ENCODE data around the gene CD70.
A peak's percentile ranks its signal among the peaks of the same experiment; 100 is the strongest.
"Not testable (repeated sequence)": the region's sequence is repeated elsewhere in the genome, so short reads cannot be mapped to it uniquely, and the experiment has no call there.

CD70 gene

DNA sequence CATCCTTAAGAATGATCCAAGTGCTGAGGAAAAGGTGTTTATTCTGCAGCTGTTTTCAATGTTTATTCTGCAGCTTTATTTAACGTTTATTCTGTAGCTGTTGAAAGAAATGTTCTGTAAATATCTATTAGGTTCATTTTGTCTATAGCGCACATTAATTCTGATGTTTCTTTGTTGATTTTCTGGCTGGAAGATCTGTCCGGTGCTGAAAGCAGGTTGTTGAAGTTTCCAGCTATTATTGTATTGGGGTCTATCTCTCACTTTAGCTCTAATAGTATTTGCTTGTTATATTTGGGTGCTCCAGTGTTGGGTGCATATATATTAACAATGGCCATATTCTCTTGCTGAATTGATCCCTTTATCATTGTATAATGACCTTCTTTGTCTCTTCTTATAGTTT is 20.2 kb downstream of the CD70 start:
- DNase-seq (ENCODE audit: low spot score): no peak

DNA sequence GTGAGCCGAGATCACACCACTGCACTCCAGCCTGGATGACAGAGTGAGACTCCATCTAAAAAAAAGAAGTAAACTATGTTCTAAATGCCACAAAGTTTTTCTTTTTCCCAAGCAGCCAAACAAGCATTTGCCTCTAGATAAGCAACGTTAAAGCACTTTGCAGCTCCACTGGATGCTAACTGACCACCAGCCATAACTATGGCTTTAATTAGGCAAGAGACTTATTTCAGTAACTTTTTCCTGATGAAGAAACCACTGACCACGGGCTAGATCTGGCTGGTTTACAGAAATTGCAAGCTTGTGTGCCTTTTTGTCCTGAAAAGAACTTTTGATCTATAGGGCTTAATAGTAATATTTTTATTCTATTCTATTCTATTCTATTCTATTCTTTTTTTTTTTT is 22.1 kb downstream of the CD70 start:
- DNase-seq (ENCODE audit: low spot score): no peak

DNA sequence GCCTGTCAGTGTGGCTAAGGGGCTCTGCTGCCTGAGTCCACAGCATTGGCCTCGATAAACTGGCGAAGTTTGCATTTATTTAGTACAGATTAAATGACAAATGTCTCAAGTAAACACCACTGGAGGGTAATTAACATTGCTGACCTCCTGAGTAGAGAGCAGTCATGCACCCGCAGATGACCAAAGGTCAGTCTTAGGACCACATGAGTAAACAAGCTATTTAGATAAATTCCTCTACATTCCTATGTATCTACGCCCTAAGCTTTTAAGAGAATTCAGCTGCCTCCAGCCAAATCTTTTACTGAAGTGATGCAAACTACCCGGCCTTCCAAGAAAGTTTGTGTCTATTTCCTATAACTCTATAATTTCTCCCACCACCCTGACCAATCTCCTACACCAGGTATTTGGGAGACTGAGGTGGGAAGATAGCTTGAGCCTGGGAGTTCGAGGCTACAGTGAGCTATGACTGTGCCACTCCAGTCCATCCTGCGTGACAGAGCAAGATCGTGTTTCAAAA is 22.9 kb downstream of the CD70 start:
- DNase-seq (ENCODE audit: low spot score): no peak

DNA sequence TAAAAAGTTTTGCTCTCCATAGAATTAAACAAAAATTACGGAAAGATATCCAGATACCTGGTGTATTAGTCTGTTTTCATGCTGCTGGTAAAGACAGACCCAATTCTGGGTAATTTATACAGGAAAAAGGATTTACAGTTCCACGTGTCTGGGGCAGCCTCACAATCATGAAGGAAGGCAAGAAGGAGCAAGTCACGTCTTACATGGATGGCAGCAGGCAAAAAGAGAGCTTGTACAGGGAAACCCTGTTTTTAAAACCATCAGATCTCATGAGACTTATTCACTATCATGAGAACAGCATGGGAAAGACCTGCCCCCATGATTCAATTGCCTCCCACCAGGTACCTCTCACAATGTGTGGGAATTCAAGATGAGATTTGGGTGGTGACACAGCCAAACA is 24.2 kb downstream of the CD70 start:
- not testable (repeated sequence) for DNase-seq (ENCODE audit: low spot score)

DNA sequence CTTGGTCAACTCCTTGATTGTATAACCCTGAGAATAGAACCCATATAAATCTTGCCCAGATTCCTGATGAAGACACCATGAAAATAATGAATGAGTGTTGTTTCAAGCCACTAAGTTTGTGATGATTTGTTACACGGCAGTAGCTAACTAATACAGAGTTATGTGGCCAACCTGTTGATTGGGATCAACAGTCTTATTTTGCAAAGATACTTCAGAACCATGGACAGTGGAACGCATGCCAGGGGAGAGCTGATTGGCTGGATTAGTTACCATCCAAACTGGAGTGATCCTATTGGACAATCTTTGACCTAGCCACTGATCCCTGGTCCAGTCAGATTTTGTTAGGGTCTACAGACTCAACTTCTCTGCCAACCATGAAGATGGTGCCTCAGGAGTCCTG is 26.6 kb downstream of the CD70 start:
- DNase-seq (ENCODE audit: low spot score): no peak

DNA sequence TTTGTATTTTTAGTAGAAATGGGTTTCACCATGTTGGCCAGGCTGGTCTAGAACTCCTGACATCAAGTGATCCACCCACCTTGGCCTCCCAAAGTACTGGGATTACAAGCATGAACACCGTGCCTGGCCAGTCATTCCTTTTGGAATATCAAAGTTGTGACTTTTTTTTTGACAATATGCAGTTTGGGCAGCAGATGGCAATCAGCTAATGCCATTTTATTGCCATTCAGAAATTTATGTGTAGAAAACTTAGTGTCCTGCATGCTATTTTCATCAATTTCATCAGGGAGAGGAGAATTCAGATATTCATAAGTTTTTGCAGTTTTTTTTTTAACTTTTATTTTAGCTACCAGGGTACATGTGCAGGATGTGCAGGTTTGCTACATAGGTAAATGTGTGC is 28.5 kb downstream of the CD70 start:
- DNase-seq (ENCODE audit: low spot score): not testable (repeated sequence)

DNA sequence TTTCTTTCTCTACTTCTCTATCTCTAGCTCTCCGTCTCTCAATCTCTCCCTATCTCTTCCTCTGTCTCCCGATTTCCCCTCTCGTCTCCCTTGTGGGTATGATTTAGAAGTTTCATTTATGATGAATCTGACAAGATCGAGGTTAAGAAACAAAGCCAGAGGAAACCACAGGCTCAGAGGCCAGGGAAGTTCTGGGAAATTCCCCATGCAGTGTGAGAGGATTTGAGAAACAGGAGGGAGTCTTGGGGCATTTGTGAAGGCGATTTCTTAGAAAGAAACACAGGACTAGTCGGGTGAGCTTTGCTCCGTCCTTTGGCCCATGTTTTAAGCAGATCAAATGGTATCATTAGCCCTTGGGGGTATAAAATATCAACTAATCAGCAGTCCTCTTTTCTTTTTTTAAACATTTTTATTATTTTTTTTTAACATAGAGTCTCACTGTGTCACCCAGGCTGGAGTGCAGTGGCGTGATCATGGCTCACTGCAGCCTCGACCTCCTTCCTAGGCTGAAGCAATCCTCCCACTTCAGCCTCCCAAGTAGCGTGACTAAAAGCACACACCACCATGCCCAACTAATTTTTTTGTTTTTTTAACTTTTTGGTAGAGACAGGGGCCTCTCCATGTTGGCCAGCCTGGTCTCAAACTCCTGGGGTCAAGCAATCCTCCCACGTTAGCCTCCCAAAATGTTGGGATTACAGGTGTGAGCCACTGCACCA is 34.3 kb downstream of the CD70 start:
- no peak for DNase-seq (ENCODE audit: low spot score)

DNA sequence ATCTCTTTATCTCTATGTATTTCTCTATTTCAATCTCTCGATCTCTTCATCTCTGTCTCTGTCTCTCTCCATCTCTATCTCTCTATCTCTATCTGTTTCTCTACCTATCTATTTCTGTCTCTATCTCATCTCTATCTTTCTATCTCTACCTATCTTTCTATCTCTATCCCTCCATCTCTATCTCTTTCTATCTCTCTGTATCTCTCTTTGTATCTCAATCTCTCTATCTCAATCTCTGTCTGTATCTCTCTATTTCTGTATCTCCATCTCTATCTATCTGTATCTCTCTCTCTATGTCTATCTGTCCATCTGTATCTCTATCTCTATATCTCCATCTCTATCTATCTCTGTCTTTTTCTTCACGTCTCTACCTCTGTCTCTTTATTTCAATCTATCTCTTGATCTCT is 34.9 kb downstream of the CD70 start:
- no peak for DNase-seq (ENCODE audit: low spot score)

DNA sequence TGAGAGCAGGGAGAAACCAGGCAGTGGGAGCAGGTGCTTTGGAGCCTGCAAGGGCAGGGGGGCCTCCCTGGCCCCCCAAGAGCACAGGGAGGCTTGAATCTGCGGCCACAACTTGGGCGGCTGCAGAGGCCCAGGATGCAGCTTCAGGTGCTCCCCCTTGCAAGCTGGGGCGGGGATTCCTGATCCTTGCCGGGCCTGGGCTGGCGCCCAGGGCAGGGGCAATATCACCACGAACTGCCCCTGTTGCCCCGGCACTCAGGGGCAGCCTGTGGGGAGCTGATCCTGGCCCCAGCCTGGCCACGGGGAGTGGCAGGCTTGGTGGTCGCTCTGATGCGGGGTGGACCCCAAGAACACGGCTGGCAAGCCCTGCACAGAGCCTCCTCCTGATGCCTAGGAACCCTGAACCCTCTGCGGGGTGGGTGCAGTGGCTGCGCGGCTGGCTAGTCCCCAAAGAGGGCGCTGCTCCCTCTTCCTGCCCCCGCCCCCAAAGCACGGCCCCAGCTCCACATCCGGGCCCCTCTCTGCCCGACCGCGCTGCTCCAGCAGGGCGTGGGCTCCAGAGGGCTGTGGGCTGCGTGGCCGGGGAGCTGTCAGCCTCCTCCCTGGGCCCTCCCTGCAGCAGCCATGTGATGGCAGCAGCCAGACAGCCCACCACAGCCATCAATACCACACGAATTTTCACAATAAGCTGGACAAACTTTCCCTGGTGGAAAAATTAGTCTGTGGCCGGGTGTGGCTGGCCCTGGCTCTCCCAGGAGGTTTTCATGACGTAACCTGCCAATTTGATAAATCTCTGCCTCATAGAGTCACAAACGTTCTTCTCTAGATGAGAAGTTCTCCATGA is 39.1 kb downstream of the CD70 start:
- DNase-seq (ENCODE audit: low spot score): peak; percentile 60

DNA sequence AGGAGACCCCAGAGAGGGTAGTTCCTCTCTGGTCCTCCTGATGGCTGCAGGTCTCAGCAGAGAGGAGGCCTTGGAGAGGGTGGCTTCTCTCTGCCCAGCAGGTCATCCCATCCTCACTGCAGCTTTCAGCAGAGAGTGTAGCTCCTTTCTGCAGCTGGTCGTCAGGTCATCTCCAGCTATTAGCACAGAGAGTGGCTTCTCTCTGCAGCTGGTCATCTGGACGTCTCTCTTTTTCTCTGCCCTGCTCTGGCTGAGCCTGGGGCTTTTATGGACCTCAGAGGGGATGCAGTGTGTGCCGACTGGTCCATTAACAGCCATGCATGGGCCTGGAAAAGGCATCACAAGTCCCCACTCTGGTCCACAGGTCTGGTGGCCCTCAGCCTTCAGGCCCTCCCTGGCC is 39.9 kb downstream of the CD70 start:
- DNase-seq (ENCODE audit: low spot score): no peak

DNA sequence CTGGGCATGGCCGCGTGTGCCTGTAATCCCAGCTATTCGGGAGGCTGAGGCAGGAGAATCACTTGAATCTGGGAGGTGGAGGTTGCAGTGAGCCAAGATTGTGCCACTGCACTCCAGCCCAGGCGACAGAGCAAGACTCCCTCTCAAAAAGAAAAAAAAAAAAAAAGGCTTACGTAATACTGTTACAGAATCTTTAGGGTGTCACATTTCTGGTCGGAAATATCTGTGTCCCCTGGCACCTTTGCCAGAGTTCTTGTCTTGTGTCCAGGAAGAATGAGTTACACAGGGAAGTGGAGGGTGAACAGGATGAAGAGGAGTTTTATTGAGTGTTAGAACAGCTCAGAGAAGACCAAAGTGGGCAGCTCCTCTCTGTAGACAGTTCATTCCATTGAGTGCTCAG is 40.3 kb downstream of the CD70 start:
- not testable (repeated sequence) for DNase-seq (ENCODE audit: low spot score)

DNA sequence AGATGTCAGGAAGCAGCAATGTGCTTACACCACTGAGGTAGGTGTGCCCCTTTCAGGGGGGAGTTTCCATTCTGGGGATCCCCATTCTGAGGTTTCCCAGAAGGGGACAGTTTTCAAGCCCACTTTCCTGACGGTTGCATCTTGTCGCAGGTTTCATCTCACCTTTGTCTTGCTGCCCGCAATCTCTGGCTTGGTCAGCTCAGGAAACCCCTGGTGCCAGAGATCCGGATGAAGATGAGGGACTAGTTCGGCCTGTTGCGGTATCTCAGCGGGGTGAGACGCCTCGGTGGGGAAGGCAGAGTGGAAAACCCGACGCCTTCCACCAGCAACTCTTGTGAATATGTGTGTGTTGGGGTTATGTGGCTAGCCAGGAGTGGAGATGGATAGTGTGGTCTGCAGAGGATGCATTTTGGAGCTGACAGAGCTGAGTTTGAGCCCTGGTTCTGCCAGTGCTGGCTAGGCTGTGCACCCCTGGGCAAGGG is 47.0 kb downstream of the CD70 start:
- DNase-seq (ENCODE audit: low spot score): no peak

DNA sequence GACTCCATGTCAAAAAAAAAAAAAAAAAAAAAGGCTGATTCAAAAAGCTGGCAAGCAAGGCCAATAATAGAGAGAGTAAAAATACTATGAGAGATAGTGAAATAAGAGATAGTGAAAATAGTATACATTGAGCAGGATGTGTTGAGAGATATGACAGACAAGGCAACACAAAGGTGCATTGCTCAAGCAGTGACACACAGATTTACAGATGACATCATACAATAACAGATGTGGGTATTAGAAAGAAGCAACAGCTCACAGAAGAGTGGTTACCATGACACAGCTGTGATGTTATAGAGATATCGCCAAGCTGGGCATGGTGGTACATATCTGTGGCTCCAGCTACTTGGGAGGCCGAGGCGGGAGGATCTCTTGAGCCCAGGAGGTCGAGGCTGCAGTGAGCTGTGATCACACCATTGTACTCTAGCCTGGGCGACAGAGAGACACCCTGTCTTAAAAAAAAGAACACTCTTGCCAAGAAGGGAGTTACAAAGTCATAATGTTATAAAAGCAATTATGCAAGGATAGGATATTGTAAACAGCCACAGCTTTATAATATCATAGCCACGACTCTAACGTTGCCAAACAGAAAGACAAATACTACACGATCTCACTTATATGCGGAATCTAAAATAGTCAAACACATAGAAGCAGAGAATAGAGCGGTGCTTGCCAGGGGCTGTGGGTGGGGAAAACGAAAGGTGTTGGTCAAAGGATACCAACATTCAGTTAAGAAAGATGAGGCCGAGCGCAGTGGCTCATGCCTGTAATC is 49.8 kb downstream of the CD70 start:
- no peak for DNase-seq (ENCODE audit: low spot score)

DNA sequence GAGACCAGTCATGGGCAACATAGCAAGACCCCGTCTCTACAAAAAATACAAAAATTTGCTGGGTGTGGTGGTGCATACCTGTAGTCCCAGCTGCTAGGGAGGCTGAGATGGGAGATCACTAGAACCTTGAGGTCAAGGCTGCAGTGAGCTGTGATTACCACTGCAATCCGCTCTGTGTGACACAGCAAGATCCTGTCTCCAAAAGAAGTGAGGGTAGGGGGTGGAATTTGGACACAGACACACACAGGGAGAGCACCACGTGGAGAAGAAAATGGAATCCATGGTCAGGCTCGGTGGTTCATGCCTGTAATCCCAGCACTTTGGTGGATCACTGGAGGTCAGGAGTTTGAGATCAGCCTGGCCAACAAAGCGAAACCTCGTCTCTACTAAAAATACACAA is 51.4 kb downstream of the CD70 start:
- no peak for DNase-seq (ENCODE audit: low spot score)

Data from CD4-positive, alpha-beta T cell treated with Interleukin-15 for 4 hours (primary cell).